Fibroblast of lung (primary cell): ENCODE results near the gene PIK3C2G.

Source experiments
- EZH2 ChIP-seq: IDR thresholded peaks from 2 replicates; pipeline ENCODE4 v1.5.1; 2012; ENCODE audit warnings: low read length, control low read depth, mild to moderate bottlenecking; ENCODE audit errors: missing control alignments
- TF ChIP-seq, protein P1 (sequence below), 2 donors: IDR thresholded peaks in 1 of 2; conservative IDR thresholded peaks in 1 of 2; 1 replicate in 1 of 2; 2 replicates in 1 of 2; pipeline ENCODE4 v1.5.1; 2011 to 2012; ENCODE audit warnings: low read length in 2 of 2, control low read depth in 1 of 2, inconsistent platforms in 1 of 2, low read depth in 1 of 2, mild to moderate bottlenecking in 1 of 2

DNA sequence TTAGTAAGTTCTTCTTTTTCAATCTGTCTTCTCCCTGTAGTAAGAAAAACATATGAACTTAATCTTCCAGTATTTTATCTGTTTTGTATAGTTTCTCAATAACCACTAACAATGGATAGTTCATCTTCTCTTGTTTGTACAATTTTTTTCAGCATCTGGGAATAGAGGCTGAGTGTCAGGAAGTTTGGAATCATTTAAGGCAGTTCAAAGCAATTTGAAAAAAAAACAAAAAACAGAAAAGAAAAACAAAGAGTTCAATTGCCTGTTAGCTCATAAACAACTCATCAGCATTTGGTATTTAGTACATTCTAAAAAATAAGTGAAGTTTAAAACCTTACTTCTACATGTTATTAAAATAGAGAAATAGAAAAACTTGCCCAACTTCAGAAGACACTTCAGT, 359.7 kb downstream of the PIK3C2G start:
- TF ChIP-seq, protein P1, sequence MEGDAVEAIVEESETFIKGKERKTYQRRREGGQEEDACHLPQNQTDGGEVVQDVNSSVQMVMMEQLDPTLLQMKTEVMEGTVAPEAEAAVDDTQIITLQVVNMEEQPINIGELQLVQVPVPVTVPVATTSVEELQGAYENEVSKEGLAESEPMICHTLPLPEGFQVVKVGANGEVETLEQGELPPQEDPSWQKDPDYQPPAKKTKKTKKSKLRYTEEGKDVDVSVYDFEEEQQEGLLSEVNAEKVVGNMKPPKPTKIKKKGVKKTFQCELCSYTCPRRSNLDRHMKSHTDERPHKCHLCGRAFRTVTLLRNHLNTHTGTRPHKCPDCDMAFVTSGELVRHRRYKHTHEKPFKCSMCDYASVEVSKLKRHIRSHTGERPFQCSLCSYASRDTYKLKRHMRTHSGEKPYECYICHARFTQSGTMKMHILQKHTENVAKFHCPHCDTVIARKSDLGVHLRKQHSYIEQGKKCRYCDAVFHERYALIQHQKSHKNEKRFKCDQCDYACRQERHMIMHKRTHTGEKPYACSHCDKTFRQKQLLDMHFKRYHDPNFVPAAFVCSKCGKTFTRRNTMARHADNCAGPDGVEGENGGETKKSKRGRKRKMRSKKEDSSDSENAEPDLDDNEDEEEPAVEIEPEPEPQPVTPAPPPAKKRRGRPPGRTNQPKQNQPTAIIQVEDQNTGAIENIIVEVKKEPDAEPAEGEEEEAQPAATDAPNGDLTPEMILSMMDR (conservative IDR thresholded peaks at IDR 0.05 in 1 of 2, IDR thresholded peaks at IDR 0.05 in 1 of 2; ENCODE audit: low read depth in 1 of 2, low read length in 2 of 2), result no peak
- no peak for TF ChIP-seq EZH2
